GM18519 (cell line): ENCODE measurements around the gene KRTAP5-9.
"Not testable (repeated sequence)": the region's sequence is repeated elsewhere in the genome, so short reads cannot be mapped to it uniquely, and the experiment has no call there.

Experiments
- ATAC-seq: cut with Tn5 transposase; IDR thresholded peaks from one replicate; pipeline ENCODE4 v1.9.1; 2021; ENCODE audit warnings: mild to moderate bottlenecking, moderate library complexity; ENCODE audit not compliant: unreplicated experiment, low FRiP score

KRTAP5-9 gene

DNA sequence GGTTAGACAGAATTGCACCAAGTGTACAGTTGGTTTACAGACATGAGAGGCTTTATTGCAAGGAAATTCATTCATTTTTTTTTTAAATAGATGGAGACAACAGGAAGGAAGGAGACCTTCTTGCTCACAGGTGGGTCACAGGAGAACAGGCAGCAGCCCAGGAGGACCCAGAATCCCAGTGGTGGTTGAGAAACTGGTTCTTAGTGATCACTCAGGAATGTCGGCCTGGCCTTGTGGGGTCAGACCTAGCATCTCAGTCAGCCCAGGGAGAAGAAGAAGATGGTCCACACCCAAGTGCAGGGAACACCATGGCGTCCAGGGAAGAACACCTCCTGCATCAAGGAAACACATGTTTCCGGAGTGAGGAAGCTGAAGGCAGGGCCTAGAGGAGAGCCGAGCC lies 33.6 kb downstream of the KRTAP5-9 start:
- no peak for ATAC-seq

DNA sequence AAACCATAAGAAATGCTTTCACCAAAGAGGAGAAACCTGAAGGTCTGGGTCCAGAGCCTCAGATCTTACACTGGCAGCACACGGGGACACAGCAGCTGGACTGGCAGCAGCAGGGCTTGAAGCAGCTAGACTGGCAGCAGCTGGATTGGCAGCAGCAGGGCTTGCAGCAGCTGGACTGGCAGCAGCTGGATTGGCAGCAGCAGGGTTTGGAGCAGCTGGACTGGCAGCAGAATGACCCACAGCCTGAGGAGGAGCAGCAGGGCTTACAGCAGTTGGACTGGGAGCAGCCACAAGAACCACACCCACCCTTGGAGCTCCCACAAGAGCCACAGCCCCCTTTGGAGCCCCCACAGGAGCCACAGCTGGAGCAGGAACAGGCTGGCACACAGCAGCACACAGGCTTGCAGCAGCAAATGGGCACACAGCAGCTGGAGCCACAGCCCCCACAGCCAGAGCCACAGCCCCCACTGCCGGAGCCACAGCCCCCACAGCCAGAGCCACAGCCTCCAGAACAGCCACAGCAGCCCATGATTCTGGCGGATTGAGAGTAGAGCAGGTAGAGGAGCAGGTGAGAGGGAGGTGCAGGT lies 34.2 kb downstream of the KRTAP5-9 start, which contains the start of gene KRTAP5-11:
Gene KRTAP5-11, minus strand, starts transcription at position 567 of the 587 bp plus-strand sequence. Its CDS starts 38 bp downstream, at position 529.
- no peak for ATAC-seq

DNA sequence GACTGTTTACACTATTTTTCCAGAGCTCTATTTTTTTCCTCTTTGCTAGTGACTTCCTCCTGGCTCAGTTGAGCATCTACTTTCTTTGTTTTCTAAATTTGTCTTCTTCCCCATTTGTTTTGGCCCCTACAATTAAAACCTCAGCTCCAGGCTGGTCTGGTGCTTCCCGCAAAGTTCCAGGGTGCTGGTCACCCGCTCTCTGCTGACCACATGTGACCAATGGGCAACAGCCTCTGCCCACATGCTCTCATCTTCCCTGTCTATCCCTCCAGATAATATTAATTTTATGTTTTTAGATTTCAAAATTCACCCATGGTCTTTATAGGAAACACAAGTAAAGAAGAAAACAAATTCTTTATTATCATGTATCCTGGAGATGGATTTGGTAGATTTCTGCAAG lies 34.7 kb downstream of the KRTAP5-9 start:
- not testable (repeated sequence) for ATAC-seq

DNA sequence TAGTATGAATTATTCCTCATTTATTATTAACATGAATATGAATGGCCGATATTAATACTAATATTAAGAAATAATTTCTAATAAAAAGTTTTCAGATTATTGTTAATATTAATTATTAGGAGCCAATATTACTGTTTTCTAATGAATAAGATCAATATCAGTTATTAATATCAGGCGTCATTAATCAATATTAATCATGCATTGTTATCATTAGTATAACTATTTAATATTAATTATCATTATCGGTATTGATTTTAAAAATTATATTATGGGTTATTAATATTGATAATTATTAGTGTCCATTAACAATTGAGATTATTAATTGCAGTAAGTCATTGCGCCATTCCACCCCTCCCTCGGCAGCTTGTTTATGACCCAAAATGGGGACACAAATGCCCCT lies 37.5 kb downstream of the KRTAP5-9 start:
- ATAC-seq = not testable (repeated sequence)

DNA sequence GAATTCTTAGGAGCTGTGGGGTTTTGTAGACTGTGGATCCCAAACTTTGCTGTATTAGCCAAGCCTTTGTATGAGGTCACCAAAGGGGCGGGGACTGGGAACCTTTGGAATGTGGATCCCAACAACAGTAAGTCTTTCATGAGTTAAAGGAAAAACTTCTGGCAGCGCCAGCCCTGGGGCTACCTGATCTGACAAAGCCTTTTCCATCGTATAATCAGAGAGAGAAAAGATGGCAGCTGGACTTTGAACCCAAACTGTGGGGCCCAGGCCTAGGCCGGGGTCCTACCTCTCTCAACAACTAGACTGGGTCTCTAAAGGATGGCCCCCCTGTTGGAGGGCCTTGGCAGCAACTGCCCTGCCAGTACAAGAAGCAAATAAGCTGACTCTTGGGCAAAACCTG lies 40.1 kb downstream of the KRTAP5-9 start:
- not testable (repeated sequence) for ATAC-seq

DNA sequence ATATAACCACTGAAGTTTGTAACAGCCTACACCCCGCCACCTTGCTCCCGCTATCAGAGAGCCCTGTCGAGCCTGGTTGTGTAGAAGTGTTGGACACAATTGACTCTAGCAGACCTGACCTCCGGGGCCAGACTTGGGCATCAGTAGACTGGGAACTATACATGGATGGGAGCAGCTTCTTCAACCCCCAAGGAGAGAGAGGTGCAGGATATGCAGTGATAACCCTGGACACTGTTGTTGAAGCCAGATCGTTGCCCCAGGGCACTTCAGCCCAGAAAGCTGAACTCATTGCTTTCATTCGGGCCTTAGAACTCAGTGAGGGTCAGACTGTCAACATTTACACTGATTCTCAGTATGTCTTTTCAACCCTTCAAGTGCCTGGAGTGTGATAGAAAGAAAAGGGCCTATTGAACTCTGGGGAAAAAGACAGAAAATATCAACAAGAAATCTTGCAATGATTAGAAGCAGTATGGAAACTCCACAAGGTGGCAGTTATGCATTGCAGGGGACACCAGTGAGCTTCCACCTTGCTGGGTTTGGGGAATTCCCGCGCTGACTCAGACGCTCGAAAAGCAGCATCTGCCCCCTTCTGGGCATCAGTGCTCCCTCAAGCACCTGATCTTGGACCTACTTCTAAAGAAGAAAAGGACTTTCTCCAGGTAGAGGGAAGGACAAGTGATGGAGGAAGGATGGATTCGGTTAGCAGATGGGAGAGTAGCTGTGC lies 40.8 kb downstream of the KRTAP5-9 start:
- ATAC-seq = not testable (repeated sequence)

DNA sequence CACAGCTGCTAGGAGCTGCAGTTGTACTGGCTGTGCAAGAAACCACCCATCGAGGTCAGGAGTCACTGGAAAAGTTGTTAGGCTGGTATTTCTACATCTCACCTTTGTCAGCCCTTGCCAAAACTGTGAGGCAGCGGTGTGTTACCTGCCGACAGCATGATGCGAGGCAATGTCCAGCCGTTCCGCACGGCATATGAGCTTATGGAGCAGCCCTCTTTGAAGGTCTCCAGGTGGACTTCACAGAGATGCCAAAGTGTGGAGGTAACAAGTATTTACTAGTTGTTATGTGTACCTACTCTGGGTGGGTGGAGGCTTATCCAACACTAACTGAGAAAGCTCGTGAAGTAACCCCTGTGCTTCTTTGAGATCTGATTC lies 41.3 kb downstream of the KRTAP5-9 start:
- ATAC-seq = not testable (repeated sequence)
